ENCODE data around the gene UCK2. TPM values are rescaled to one million over a fixed set of nuclear protein-coding genes. Genes with fewer than 3 reads are reported as not detected.

The UCK2 gene
- total RNA-seq, 1 experiment from 2014 or later = 77.9 TPM

DNA sequence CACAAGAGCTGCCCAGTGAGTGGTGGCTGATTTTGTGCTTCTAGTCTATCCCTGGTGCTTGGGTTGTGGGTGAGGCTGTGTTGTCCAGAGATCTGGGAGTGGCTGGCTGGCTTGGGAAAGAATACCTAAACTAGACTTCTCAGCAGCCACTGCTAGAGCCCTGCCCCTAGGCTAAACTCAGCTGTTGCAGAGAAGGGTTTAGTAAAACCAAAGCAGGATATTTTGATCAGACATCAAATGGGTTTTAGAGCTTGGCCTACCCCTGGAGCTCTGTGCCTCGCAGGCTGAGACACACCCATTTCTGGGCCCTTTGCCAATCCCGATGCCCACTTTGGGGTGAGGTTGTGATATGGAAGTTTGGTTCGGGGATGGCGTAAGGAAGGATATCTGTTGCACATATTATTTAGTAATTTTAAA, 88.5 kb downstream of the UCK2 start:
- no peak overlapping the region for H3K18ac ChIP-seq (ENCODE audit: insufficient read length, low read depth, low read length)
- no peak overlapping the region for H2BK20ac ChIP-seq (ENCODE audit: low read depth, low read length, poor library complexity, severe bottlenecking)
- no peak overlapping the region for H3T11ph ChIP-seq (ENCODE audit: low read length)
- no peak overlapping the region for H2BK12ac ChIP-seq (ENCODE audit: insufficient read length, low read depth, low read length)
- no peak overlapping the region for H2BK120ac ChIP-seq (ENCODE audit: low read depth, low read length, poor library complexity, severe bottlenecking)
- no peak overlapping the region for H3K4me2 ChIP-seq (ENCODE audit: insufficient read depth, insufficient read length, low read length)
- H2AK5ac ChIP-seq (ENCODE audit: insufficient read length, low read length) = no peak overlapping the region
- no peak overlapping the region for H3K4me3 Mint-ChIP-seq
- H3K79me1 ChIP-seq (ENCODE audit: insufficient read depth, low read depth, low read length, poor library complexity, severe bottlenecking) = no peaks in the 10 kb centered on the region
- H3K79me2 ChIP-seq (ENCODE audit: insufficient read depth, low read length) = no peaks in the 10 kb centered on the region
- H3K9ac ChIP-seq (ENCODE audit: extremely low read depth, insufficient read length, low read length) = no peak overlapping the region
- DNase-seq = no peak
- H3K14ac ChIP-seq (ENCODE audit: insufficient read depth, low read length) = no peak overlapping the region
- H3K9me3 Mint-ChIP-seq = no peaks in the 10 kb centered on the region
- H3K27me3 ChIP-seq (ENCODE audit: insufficient read depth, low read length) = no peaks in the 10 kb centered on the region
- H3K56ac ChIP-seq (ENCODE audit: insufficient read length, low read depth, low read length) = no peak overlapping the region
- H2BK15ac ChIP-seq (ENCODE audit: low read depth, low read length) = no peak overlapping the region
- H3K27ac ChIP-seq (ENCODE audit: insufficient read length, low read depth, low read length) = no peak overlapping the region
- no peaks in the 10 kb centered on the region for H3K9me3 ChIP-seq (ENCODE audit: control insufficient read depth, low read depth, low read length)
- H3K23me2 ChIP-seq (ENCODE audit: insufficient read length, low read depth, low read length, poor library complexity, severe bottlenecking) = no peaks in the 10 kb centered on the region
- H3K4me1 Mint-ChIP-seq = peaks cover 2% of the 10 kb centered on the region in 2 experiments; a peak in 3 of 4 replicates
- H3K4me1 ChIP-seq (ENCODE audit: insufficient read depth, low read length) = no peaks in the 10 kb centered on the region
- no peaks in the 10 kb centered on the region for H3K27me3 Mint-ChIP-seq (ENCODE audit: low read depth)
- no peak overlapping the region for H4K8ac ChIP-seq (replicated peaks; ENCODE audit: insufficient read length, low read depth, low read length)
- TF ChIP-seq, protein P1, sequence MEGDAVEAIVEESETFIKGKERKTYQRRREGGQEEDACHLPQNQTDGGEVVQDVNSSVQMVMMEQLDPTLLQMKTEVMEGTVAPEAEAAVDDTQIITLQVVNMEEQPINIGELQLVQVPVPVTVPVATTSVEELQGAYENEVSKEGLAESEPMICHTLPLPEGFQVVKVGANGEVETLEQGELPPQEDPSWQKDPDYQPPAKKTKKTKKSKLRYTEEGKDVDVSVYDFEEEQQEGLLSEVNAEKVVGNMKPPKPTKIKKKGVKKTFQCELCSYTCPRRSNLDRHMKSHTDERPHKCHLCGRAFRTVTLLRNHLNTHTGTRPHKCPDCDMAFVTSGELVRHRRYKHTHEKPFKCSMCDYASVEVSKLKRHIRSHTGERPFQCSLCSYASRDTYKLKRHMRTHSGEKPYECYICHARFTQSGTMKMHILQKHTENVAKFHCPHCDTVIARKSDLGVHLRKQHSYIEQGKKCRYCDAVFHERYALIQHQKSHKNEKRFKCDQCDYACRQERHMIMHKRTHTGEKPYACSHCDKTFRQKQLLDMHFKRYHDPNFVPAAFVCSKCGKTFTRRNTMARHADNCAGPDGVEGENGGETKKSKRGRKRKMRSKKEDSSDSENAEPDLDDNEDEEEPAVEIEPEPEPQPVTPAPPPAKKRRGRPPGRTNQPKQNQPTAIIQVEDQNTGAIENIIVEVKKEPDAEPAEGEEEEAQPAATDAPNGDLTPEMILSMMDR (conservative IDR thresholded peaks at IDR 0.05) = no peak
- H4K20me1 ChIP-seq (ENCODE audit: control insufficient read depth, insufficient read depth, insufficient read length) = no peaks in the 10 kb centered on the region
- no peak overlapping the region for H4K5ac ChIP-seq (ENCODE audit: insufficient read length, low read depth, low read length)
- H3K27ac Mint-ChIP-seq = no peak overlapping the region; a peak in 1 of 7 replicates
- H2AFZ ChIP-seq (ENCODE audit: low read length) = no peak overlapping the region
- no peak overlapping the region for H3K23ac ChIP-seq (ENCODE audit: insufficient read length, low read depth, low read length)
- no peak overlapping the region for H3K4ac ChIP-seq (ENCODE audit: low read depth, low read length)
- no peaks in the 10 kb centered on the region; a peak in 1 of 7 replicates for H3K36me3 Mint-ChIP-seq (ENCODE audit: insufficient read depth in 1 of 3, low read depth in 3 of 3)
- H4K91ac ChIP-seq (ENCODE audit: insufficient read length, low read depth, low read length) = no peak overlapping the region
- no peak overlapping the region for H2BK5ac ChIP-seq (ENCODE audit: insufficient read length, low read length)
- WGBS (ENCODE audit: extremely low coverage, insufficient read length, low lambda C conversion rate) = 100% methylated on average over 2 of the region's 4 CpGs
